Measurements from ENCODE around the gene ITIH1. TPM values are rescaled to one million over a fixed set of nuclear protein-coding genes. Genes with fewer than 3 reads are reported as not detected.

ITIH1 gene
- total RNA-seq, 1 experiment from 2014 or later: not detected

DNA sequence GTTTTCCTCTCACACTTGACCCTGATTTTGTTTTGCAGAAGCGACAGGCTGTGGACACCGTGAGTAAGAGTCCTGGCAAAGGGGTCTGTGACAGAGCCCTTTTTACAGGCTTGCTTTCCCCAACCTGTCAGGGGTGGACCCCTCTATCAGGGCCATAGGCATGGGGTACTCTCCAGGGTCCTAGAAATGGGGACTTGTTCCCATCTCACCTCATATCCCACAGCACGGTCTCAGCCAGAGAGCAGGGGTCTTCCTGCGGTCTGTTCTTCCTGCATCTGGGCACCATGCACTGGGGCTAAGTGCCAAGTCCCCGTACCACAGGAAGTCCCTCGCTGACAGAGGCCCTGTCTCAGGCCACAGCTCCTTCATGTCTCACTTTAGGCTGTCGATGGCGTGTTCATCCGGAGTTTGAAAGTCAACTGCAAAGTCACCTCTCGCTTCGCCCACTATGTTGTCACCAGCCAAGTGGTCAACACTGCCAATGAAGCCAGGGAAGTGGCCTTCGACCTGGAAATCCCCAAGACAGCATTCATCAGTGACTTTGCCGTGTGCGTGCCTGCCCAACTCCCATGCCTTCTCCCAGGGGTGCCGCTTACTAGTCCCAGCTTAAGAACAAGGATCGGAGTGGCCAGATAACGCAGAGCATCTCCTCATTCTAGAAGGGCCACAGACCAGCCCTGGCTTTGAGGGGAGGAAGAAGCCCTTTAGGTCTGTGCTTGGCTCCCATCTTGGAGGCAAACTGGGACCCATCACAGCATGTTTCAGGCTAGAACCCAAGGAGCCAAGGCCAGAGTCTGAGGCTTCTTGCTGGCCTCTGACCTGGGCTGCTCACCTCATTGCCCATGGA, 783 bp downstream of the ITIH1 start:
- Histone ChIP-seq H2BK15ac (ENCODE audit: low read depth, low read length) (no peak overlapping the region), H3K79me2 (ENCODE audit: insufficient read depth, low read length) (no peaks in the 10 kb centered on the region), H3K23ac (ENCODE audit: insufficient read length, low read depth, low read length) (no peak overlapping the region), H2BK120ac (ENCODE audit: low read depth, low read length, poor library complexity, severe bottlenecking) (no peak overlapping the region), H3K4ac (ENCODE audit: low read depth, low read length) (no peak overlapping the region), H2BK20ac (ENCODE audit: low read depth, low read length, poor library complexity, severe bottlenecking) (no peak overlapping the region), H4K91ac (ENCODE audit: insufficient read length, low read depth, low read length) (no peak overlapping the region), H2BK12ac (ENCODE audit: insufficient read length, low read depth, low read length) (no peak overlapping the region), H3K27me3 (ENCODE audit: insufficient read depth, low read length) (no peaks in the 10 kb centered on the region), H3K18ac (ENCODE audit: insufficient read length, low read depth, low read length) (no peak overlapping the region), H4K5ac (ENCODE audit: insufficient read length, low read depth, low read length) (no peak overlapping the region), H3K27ac (ENCODE audit: insufficient read length, low read depth, low read length) (no peak overlapping the region), H3K4me2 (ENCODE audit: insufficient read depth, insufficient read length, low read length) (no peak overlapping the region), H4K20me1 (ENCODE audit: control insufficient read depth, insufficient read depth, insufficient read length) (no peaks in the 10 kb centered on the region), H3K23me2 (ENCODE audit: insufficient read length, low read depth, low read length, poor library complexity, severe bottlenecking) (no peaks in the 10 kb centered on the region), H2BK5ac (ENCODE audit: insufficient read length, low read length) (no peak overlapping the region), H3K56ac (ENCODE audit: insufficient read length, low read depth, low read length) (no peak overlapping the region), H3T11ph (ENCODE audit: low read length) (no peak overlapping the region), H2AFZ (ENCODE audit: low read length) (no peak overlapping the region), H3K14ac (ENCODE audit: insufficient read depth, low read length) (no peak overlapping the region), H3K9me3 (ENCODE audit: control insufficient read depth, low read depth, low read length) (no peaks in the 10 kb centered on the region), H4K8ac (replicated peaks; ENCODE audit: insufficient read length, low read depth, low read length) (no peak overlapping the region), H2AK5ac (ENCODE audit: insufficient read length, low read length) (no peak overlapping the region), H3K9ac (ENCODE audit: extremely low read depth, insufficient read length, low read length) (no peak overlapping the region), H3K79me1 (ENCODE audit: insufficient read depth, low read depth, low read length, poor library complexity, severe bottlenecking) (no peaks in the 10 kb centered on the region), H3K4me1 (ENCODE audit: insufficient read depth, low read length) (peaks cover 3% of the 10 kb centered on the region)
- H3K27me3 Mint-ChIP-seq (ENCODE audit: low read depth): peaks cover 13% of the 10 kb centered on the region
- no peak overlapping the region for H3K4me3 Mint-ChIP-seq
- DNase-seq: no peak
- H3K27ac Mint-ChIP-seq: no peak overlapping the region
- no peaks in the 10 kb centered on the region for H3K36me3 Mint-ChIP-seq (ENCODE audit: insufficient read depth in 1 of 3, low read depth in 3 of 3)
- WGBS (ENCODE audit: extremely low coverage, insufficient read length, low lambda C conversion rate): no CpG with 5 or more reads among the region's 17 CpGs
- no peaks in the 10 kb centered on the region for H3K9me3 Mint-ChIP-seq
- TF ChIP-seq, protein P1, sequence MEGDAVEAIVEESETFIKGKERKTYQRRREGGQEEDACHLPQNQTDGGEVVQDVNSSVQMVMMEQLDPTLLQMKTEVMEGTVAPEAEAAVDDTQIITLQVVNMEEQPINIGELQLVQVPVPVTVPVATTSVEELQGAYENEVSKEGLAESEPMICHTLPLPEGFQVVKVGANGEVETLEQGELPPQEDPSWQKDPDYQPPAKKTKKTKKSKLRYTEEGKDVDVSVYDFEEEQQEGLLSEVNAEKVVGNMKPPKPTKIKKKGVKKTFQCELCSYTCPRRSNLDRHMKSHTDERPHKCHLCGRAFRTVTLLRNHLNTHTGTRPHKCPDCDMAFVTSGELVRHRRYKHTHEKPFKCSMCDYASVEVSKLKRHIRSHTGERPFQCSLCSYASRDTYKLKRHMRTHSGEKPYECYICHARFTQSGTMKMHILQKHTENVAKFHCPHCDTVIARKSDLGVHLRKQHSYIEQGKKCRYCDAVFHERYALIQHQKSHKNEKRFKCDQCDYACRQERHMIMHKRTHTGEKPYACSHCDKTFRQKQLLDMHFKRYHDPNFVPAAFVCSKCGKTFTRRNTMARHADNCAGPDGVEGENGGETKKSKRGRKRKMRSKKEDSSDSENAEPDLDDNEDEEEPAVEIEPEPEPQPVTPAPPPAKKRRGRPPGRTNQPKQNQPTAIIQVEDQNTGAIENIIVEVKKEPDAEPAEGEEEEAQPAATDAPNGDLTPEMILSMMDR (conservative IDR thresholded peaks at IDR 0.05): no peak
- peaks cover 12 to 13% of the 10 kb centered on the region in 2 experiments for H3K4me1 Mint-ChIP-seq
